ENCODE measurements around the gene SLC38A6.

SLC38A6 gene

GRCh38 chr14:61098721-61099120 lies 117.7 kb downstream of the SLC38A6 start:
- ATAC-seq, result no peak
- TF ChIP-seq ZNF565 (CRISPR knock-in tag; conservative IDR thresholded peaks at IDR 0.05; ENCODE audit: low read depth) (no peak), ZFP30 (CRISPR knock-in tag; IDR thresholded peaks at IDR 0.05) (no peak)

- no peak for ATAC-seq
- TF ChIP-seq SNAI2 (CRISPR knock-in tag; IDR thresholded peaks at IDR 0.05) (no peak), TOX (CRISPR knock-in tag; IDR thresholded peaks at IDR 0.05; ENCODE audit: borderline replicate concordance) (no peak), OSR1 (CRISPR knock-in tag; IDR thresholded peaks at IDR 0.05) (no peak), CSRNP3 (CRISPR knock-in tag; IDR thresholded peaks at IDR 0.05) (no peak), ARNTL (CRISPR knock-in tag; IDR thresholded peaks at IDR 0.05; ENCODE audit: borderline replicate concordance, low read depth) (no peak), GLIS3 (CRISPR knock-in tag; IDR thresholded peaks at IDR 0.05) (no peak), ESRRG (CRISPR knock-in tag; IDR thresholded peaks at IDR 0.05) (no peak), RARB (CRISPR knock-in tag; IDR thresholded peaks at IDR 0.05) (no peak), ZNF70 (CRISPR knock-in tag; IDR thresholded peaks at IDR 0.05) (no peak), TCF4 (CRISPR knock-in tag; IDR thresholded peaks at IDR 0.05; ENCODE audit: borderline replicate concordance) (no peak), ISL1 (CRISPR knock-in tag; IDR thresholded peaks at IDR 0.05) (no peak), ZFP3 (CRISPR knock-in tag; IDR thresholded peaks at IDR 0.05) (no peak), POU6F1 (CRISPR knock-in tag; IDR thresholded peaks at IDR 0.05; ENCODE audit: borderline replicate concordance, low read depth) (no peak), PATZ1 (CRISPR knock-in tag; IDR thresholded peaks at IDR 0.05; ENCODE audit: borderline replicate concordance) (no peak), ZFP30 (CRISPR knock-in tag; IDR thresholded peaks at IDR 0.05) (no peak), ZNF565 (CRISPR knock-in tag; conservative IDR thresholded peaks at IDR 0.05; ENCODE audit: low read depth) (no peak), CSDC2 (CRISPR knock-in tag; IDR thresholded peaks at IDR 0.05) (no peak), PPARA (CRISPR knock-in tag; IDR thresholded peaks at IDR 0.05; ENCODE audit: borderline replicate concordance) (no peak), TSHZ2 (CRISPR knock-in tag; IDR thresholded peaks at IDR 0.05) (no peak), BACH2 (CRISPR knock-in tag; IDR thresholded peaks at IDR 0.05; ENCODE audit: borderline replicate concordance) (no peak)
Observed at GRCh38 chr14:61099216-61099835, 118.3 kb downstream of the SLC38A6 start.

GRCh38 chr14:61101803-61102548 lies 120.9 kb downstream of the SLC38A6 start:
- no peak for ATAC-seq
- TF ChIP-seq CSRNP3 (CRISPR knock-in tag; IDR thresholded peaks at IDR 0.05), result no peak
- TF ChIP-seq ZNF8 (CRISPR knock-in tag; IDR thresholded peaks at IDR 0.05), result no peak
- no peak for TF ChIP-seq CSDC2 (CRISPR knock-in tag; IDR thresholded peaks at IDR 0.05)
- TF ChIP-seq ISL1 (CRISPR knock-in tag; IDR thresholded peaks at IDR 0.05), result no peak

Measured in SK-N-SH treated with all-trans-retinoic acid at 6 μM for 48 hours (cell line).